ENCODE results near the gene TRPM4.

TRPM4 gene

GRCh38 chr19:49214701-49215100, 57.1 kb downstream of the TRPM4 start:
- H3K9me3 ChIP-seq (ENCODE audit: control insufficient read depth, low read length) = no peaks in the 10 kb centered on the region
- H3K4me1 ChIP-seq = no peaks in the 10 kb centered on the region
- no peaks in the 10 kb centered on the region for H3K27me3 ChIP-seq (ENCODE audit: control insufficient read depth, insufficient read depth, low read length)
- no peak for TF ChIP-seq CTCF (IDR thresholded peaks at IDR 0.05)
- H2AFZ ChIP-seq = no peak overlapping the region
- no peaks in the 10 kb centered on the region for H3K36me3 ChIP-seq (ENCODE audit: control insufficient read depth, insufficient read depth, low read length)
- no peak overlapping the region for H3K4me2 ChIP-seq (ENCODE audit: low read length)
- no peak overlapping the region for H3K4me3 ChIP-seq (ENCODE audit: low read depth, low read length)
- no peak overlapping the region for H3K9ac ChIP-seq
- H3K27ac ChIP-seq = no peak overlapping the region
- H3K79me2 ChIP-seq = no peaks in the 10 kb centered on the region

- Histone ChIP-seq H3K27ac (no peak overlapping the region), H3K36me3 (ENCODE audit: control insufficient read depth, insufficient read depth, low read length) (no peaks in the 10 kb centered on the region), H3K4me1 (no peaks in the 10 kb centered on the region), H3K27me3 (ENCODE audit: control insufficient read depth, insufficient read depth, low read length) (no peaks in the 10 kb centered on the region), H3K4me3 (ENCODE audit: low read depth, low read length) (no peak overlapping the region), H3K4me2 (ENCODE audit: low read length) (no peak overlapping the region), H3K79me2 (no peaks in the 10 kb centered on the region), H2AFZ (no peak overlapping the region), H3K9ac (no peak overlapping the region), H3K9me3 (ENCODE audit: control insufficient read depth, low read length) (no peaks in the 10 kb centered on the region)
- no peak for TF ChIP-seq CTCF (IDR thresholded peaks at IDR 0.05)
Measured at GRCh38 chr19:49216071-49216470, 58.5 kb downstream of the TRPM4 start.

- Histone ChIP-seq H3K27ac (no peak overlapping the region), H3K4me3 (ENCODE audit: low read depth, low read length) (no peak overlapping the region), H2AFZ (no peak overlapping the region), H3K9ac (no peak overlapping the region), H3K36me3 (ENCODE audit: control insufficient read depth, insufficient read depth, low read length) (no peaks in the 10 kb centered on the region), H3K9me3 (ENCODE audit: control insufficient read depth, low read length) (no peaks in the 10 kb centered on the region), H3K4me1 (no peaks in the 10 kb centered on the region), H3K79me2 (no peaks in the 10 kb centered on the region), H3K27me3 (ENCODE audit: control insufficient read depth, insufficient read depth, low read length) (no peaks in the 10 kb centered on the region), H3K4me2 (ENCODE audit: low read length) (no peak overlapping the region)
- TF ChIP-seq CTCF (IDR thresholded peaks at IDR 0.05) = no peak
Measured at GRCh38 chr19:49217382-49217781, 59.8 kb downstream of the TRPM4 start.

GRCh38 chr19:49222011-49222410, 64.4 kb downstream of the TRPM4 start:
- Histone ChIP-seq H3K79me2 (no peaks in the 10 kb centered on the region), H2AFZ (no peak overlapping the region), H3K36me3 (ENCODE audit: control insufficient read depth, insufficient read depth, low read length) (no peaks in the 10 kb centered on the region), H3K4me2 (ENCODE audit: low read length) (no peak overlapping the region), H3K4me3 (ENCODE audit: low read depth, low read length) (no peak overlapping the region), H3K27ac (no peak overlapping the region), H3K9me3 (ENCODE audit: control insufficient read depth, low read length) (no peaks in the 10 kb centered on the region), H3K4me1 (no peaks in the 10 kb centered on the region), H3K27me3 (ENCODE audit: control insufficient read depth, insufficient read depth, low read length) (no peaks in the 10 kb centered on the region), H3K9ac (no peak overlapping the region)
- no peak for TF ChIP-seq CTCF (IDR thresholded peaks at IDR 0.05)

- H3K9me3 ChIP-seq (ENCODE audit: control insufficient read depth, low read length) = no peaks in the 10 kb centered on the region
- no peak overlapping the region for H3K4me2 ChIP-seq (ENCODE audit: low read length)
- H3K27me3 ChIP-seq (ENCODE audit: control insufficient read depth, insufficient read depth, low read length) = no peaks in the 10 kb centered on the region
- TF ChIP-seq CTCF (IDR thresholded peaks at IDR 0.05) = no peak
- no peak overlapping the region for H3K27ac ChIP-seq
- no peaks in the 10 kb centered on the region for H3K4me1 ChIP-seq
- no peak overlapping the region for H2AFZ ChIP-seq
- no peak overlapping the region for H3K9ac ChIP-seq
- no peak overlapping the region for H3K4me3 ChIP-seq (ENCODE audit: low read depth, low read length)
- H3K79me2 ChIP-seq = no peaks in the 10 kb centered on the region
- no peaks in the 10 kb centered on the region for H3K36me3 ChIP-seq (ENCODE audit: control insufficient read depth, insufficient read depth, low read length)
Measured at GRCh38 chr19:49222528-49222927, 64.9 kb downstream of the TRPM4 start.
